ENCODE results near the gene CAMKMT.

GRCh38 chr2:44424211-44424610, 62.5 kb downstream of the CAMKMT start:
- TF ChIP-seq CTCF (conservative IDR thresholded peaks at IDR 0.05; ENCODE audit: low read depth, low read length), result no peak
- no peak for TF ChIP-seq EZH2 (IDR thresholded peaks at IDR 0.05; ENCODE audit: low read length, unreplicated experiment)
- no peak for TF ChIP-seq EZH2phosphoT487 (IDR thresholded peaks at IDR 0.05; ENCODE audit: borderline replicate concordance, low read length)

Data from PC-3 (cell line).